AG04450 (cell line): Measurements from ENCODE around the gene PLCXD1. TPM values are rescaled to one million over a fixed set of nuclear protein-coding genes. Genes with fewer than 3 reads are reported as not detected.
"Not testable (repeated sequence)": the region's sequence is repeated elsewhere in the genome, so short reads cannot be mapped to it uniquely, and the experiment has no call there.

Source experiments
- CTCF ChIA-PET: fragments of 300-600, 350-600 bp; formaldehyde crosslinking; extraction: SDS; loops from one replicate; lab custom pipeline; 2022; ENCODE audit warnings: antibody characterized with exemption, inconsistent platforms; lab: Charles Lee
- POLR2A ChIA-PET: fragments of 350-600 bp; formaldehyde crosslinking; extraction: SDS; loops from one replicate; lab custom pipeline; 2021; ENCODE audit warnings: antibody characterized with exemption, inconsistent platforms; lab: Yijun Ruan, JAX
- DNase-seq: peaks from one replicate; pipeline ENCODE4 v3.0.0-alpha.2; 2011; ENCODE audit warnings: low read depth, low spot score
- H3K27ac ChIP-seq: one replicate; pipeline ENCODE4 v1.5.1; 2012; ENCODE audit warnings: low read depth, low read length, control low read depth
- H3K27me3 ChIP-seq: one replicate; pipeline ENCODE4 v1.6.0; 2012; ENCODE audit warnings: low read length; ENCODE audit not compliant: control insufficient read depth, insufficient read depth
- H3K4me3 ChIP-seq: 2 replicates; pipeline ENCODE4 v1.5.1; 2011; ENCODE audit warnings: mild to moderate bottlenecking, low read depth, low read length, control low read depth
- H3K9me3 ChIP-seq: 2 replicates; pipeline ENCODE4 v1.5.1; 2012; ENCODE audit warnings: low read length; ENCODE audit not compliant: control insufficient read depth, insufficient read depth
- polyA minus RNA-seq: library from RNA; depleted of rRNA, polyadenylated mRNA; stranded (reverse); fragments of >200 nt; gene quantifications from 2 replicates; pipeline ENCODE4 v1.2.3, GENCODE V29; 2011; rRNA and poly(A)+ RNA removed
- polyA plus RNA-seq: library from polyadenylated mRNA; depleted of rRNA; stranded (reverse); fragments of >200 nt; gene quantifications from 2 replicates; pipeline ENCODE4 v1.2.3, GENCODE V29; 2011; rRNA removed
- TF ChIP-seq, protein P1 (sequence below): IDR thresholded peaks from 2 replicates; pipeline ENCODE4 v1.5.1; 2011; ENCODE audit warnings: low read depth, low read length, control low read depth, inconsistent platforms

PLCXD1 gene, protein sequence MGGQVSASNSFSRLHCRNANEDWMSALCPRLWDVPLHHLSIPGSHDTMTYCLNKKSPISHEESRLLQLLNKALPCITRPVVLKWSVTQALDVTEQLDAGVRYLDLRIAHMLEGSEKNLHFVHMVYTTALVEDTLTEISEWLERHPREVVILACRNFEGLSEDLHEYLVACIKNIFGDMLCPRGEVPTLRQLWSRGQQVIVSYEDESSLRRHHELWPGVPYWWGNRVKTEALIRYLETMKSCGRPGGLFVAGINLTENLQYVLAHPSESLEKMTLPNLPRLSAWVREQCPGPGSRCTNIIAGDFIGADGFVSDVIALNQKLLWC
- polyA plus RNA-seq = 9.0 and 11.8 TPM in 2 replicates
- polyA minus RNA-seq = 18.1 and 21.1 TPM in 2 replicates

DNA sequence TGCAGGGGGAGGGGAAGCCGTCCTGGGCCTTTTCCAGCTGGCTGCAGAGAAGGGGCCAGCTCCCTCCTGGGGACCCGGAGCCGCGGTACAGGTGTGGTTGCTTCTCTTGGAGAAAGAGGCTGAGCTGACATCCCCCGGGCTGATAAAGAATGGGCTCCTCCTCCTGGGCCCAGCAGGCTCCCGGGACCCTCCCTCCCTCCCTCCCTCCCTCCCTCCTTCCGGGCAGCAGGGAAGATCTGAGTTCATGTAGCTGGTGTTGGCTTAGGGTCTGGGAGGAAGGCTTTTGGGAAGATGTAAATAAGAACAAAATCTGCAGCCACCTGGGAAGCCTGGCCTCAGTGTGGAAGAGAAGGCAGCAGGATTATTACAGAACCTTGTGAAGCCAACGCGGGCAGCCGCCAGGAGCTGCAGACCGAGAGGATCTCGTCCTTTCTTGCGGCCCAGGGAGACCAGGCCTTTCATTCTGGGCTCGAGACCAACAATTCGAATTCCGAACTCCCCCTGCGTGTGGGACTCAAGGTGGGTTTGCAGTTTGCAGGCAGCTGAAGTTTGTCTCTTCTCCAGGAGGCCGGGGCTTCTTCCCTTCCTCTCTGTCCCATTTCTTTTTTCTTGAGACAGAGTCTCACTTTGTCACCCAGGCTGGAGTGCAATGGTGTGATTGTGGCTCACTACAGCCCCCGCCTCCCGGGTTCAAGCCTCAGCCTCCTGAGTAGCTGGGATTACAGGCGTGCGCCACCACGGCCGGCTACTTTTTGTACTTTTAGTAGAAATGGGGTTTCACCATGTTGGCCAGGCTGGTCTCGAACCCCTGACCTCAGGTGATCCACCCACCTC is at the start of gene PLCXD1:
TSS of gene PLCXD1 (plus strand) at position 216 of the 834 bp plus-strand sequence. CDS start 2,807 bp downstream, outside the sequence.
- ChIA-PET POLR2A (no interaction called here), CTCF (no interaction called here)
- Histone ChIP-seq H3K4me3 (peak within 1 kb of the TSS; percentile 63), H3K9me3 (no peaks in the 10 kb centered on the region; the same call in 1 of the 2 replicates), H3K27ac (peak within 1 kb of the TSS; percentile 39), H3K27me3 (no peaks in the 10 kb centered on the region)
- peak; percentile 21 for DNase-seq
- TF ChIP-seq, protein P1, sequence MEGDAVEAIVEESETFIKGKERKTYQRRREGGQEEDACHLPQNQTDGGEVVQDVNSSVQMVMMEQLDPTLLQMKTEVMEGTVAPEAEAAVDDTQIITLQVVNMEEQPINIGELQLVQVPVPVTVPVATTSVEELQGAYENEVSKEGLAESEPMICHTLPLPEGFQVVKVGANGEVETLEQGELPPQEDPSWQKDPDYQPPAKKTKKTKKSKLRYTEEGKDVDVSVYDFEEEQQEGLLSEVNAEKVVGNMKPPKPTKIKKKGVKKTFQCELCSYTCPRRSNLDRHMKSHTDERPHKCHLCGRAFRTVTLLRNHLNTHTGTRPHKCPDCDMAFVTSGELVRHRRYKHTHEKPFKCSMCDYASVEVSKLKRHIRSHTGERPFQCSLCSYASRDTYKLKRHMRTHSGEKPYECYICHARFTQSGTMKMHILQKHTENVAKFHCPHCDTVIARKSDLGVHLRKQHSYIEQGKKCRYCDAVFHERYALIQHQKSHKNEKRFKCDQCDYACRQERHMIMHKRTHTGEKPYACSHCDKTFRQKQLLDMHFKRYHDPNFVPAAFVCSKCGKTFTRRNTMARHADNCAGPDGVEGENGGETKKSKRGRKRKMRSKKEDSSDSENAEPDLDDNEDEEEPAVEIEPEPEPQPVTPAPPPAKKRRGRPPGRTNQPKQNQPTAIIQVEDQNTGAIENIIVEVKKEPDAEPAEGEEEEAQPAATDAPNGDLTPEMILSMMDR = no peak

DNA sequence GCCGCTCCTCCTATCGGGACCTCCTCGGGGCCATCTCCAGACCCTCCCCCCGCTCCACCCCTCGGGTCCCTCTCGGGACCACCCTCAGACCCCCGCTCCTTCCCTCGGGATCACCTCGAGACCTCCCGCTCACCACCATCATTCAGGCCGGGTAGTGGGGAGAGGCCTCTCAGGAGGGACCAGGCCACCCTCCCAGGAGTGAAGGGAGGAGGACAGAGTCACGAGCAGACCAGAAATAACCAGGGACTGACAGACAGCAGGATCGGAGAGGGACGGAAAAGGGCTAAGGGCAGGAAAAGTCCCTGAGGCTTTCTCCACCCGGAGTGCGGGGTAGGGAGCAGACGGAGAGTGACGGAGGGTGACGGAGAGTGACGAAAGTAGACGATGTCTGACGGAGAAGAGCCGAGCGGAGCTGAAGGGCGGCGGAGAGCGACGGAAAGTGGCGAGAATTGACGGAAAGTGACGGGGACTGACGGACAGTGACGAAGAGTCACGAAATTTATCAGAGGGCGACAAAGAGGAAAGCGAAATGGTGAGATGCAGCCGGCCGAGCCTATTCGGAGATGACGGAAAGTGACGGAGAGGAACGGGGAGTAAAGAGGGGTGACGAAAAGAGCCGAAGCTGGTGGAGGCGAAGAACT is 49.4 kb upstream of the PLCXD1 start:
- DNase-seq, CTCF ChIA-PET, H3K9me3 ChIP-seq, H3K4me3 ChIP-seq, POLR2A ChIA-PET, H3K27ac ChIP-seq, H3K27me3 ChIP-seq: not testable (repeated sequence)

DNA sequence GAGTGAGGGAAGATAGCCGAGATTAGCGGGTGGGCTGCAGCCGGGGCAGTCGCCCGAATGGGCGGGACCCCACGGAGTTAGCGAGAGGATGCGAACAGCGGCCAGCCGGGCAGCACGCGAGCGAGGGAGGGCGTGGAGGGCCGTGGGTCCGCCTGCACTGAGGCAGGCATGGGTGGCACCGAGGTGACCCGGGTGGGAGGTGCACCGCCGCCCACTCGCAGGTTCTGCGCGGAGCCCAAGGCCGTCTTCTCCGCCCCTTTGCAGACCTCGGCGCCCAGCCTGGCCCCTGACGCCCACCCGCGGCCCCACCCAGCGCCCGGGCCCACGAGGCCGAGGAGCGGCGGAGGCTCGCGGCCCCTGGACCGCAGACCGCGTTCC is 48.9 kb upstream of the PLCXD1 start:
- CTCF ChIA-PET, DNase-seq, H3K27ac ChIP-seq, POLR2A ChIA-PET, H3K9me3 ChIP-seq, H3K27me3 ChIP-seq, H3K4me3 ChIP-seq: not testable (repeated sequence)

DNA sequence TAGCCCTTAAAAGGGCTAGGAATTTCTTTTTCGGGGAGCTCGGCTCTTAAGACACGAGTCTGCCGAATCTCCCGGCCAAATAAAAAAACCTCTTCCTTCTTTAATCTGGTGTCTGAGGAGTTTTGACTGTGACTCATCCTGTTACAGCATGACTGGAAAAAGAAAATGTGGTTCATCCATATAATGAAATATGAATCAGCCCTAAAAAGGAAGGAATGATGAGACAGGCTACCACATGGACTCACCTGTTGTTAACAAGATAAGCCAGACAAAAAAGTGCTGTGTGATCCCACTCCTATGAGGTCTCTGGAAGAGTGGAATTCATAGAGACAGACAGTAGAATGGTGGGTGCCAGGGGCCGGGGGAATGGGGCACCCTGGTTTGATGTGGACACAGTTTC is 45.0 kb upstream of the PLCXD1 start:
- POLR2A ChIA-PET, DNase-seq, CTCF ChIA-PET, H3K4me3 ChIP-seq, H3K27ac ChIP-seq, H3K9me3 ChIP-seq, H3K27me3 ChIP-seq: not testable (repeated sequence)

DNA sequence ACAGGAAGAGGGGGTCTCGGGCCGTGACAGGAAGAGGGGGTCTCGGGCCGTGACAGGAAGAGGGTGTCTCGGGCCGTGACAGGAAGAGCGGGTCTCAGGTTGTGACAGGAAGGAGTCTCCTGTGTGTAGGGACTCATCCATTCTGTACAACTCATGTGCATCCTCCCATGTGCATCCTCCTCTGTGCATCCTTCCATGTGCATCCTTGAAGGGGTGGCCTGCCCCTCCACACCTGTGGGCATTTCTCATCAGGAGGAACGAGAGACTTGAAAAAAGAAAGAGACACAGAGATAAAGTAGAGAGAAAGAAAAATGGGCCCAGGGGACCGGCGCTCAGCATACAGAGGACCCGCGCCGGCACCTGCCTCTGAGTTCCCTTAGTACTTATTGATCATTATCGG is 30.2 kb upstream of the PLCXD1 start:
- POLR2A ChIA-PET = no interaction called here
- CTCF ChIA-PET = no interaction called here

DNA sequence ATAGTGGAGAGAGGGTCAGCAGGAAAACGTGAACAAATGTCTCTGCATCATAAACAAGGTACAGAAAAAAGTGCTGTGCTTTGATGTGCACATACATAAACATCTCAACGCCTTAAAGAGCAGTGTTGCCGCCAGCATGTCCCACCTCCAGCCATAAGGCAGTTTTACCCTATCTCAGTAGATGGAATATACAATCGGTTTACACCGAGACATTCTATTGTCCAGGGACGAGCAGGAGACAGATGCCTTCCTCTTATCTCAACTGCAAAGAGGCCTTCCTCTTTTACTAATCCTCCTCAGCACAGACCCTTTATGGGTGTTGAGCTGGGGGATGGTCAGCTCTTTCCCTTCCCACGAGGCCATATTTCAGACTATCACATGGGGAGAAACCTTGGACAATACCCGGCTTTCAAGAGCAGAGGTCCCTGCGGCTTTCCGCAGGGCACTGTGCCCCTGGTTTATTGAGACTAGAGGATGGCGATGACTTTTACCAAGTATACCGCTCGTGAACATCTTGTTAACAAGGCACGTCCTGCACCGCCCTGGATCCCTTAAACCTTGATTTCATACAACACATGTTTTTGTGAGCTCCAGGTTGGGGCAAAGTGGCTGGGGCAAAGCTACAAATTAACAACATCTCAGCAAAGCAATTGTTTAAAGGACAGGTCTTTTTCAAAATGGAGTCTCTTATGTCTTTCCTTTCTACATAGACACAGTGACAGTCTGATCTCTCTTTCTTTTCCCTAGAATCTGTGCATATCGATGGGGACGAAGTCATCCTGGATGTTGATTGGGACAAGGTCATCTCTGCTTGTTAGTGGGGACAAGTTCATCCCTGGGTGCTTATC is 29.6 kb upstream of the PLCXD1 start:
- H3K27me3 ChIP-seq, DNase-seq, H3K27ac ChIP-seq, H3K4me3 ChIP-seq, CTCF ChIA-PET, POLR2A ChIA-PET: not testable (repeated sequence)
- peaks cover 38% of the 10 kb centered on the region for H3K9me3 ChIP-seq

More for the DNA sequence above, 30.2 kb upstream of the PLCXD1 start:
- Histone ChIP-seq H3K9me3 (peaks cover 32% of the 10 kb centered on the region), H3K27me3 (no peaks in the 10 kb centered on the region), H3K27ac (no peak overlapping the region), H3K4me3 (no peak overlapping the region)
- DNase-seq = no peak
- TF ChIP-seq, protein P1 = no peak
